Adrenal gland (tissue), 12 donors: Measurements from ENCODE around the gene AGFG1. TPM values are rescaled to one million over a fixed set of nuclear protein-coding genes. Genes with fewer than 3 reads are reported as not detected.

Experiments
- DNase-seq, 7 donors: peaks; one replicate each; pipeline ENCODE4 v3.0.0-alpha.2; 2019 to 2020
- H3K27ac ChIP-seq, 5 donors: fragments of 200-600 bp; sonication (generic) in 4 of 5; 1 replicate in 3 of 5; 2 replicates in 2 of 5; pipeline versions ENCODE4 v1.5.1 to v1.8.0; 2016 to 2020; ENCODE audit warnings: mild to moderate bottlenecking in 1 of 5
- H3K27me3 ChIP-seq: fragments of 200-600 bp; 2 replicates; pipeline ENCODE4 v1.8.0; 2021
- H3K36me3 ChIP-seq, 2 donors: fragments of 200-600 bp; replicated peaks in 1 of 2; 1 replicate in 1 of 2; 2 replicates in 1 of 2; pipeline versions ENCODE4 v1.5.1 to v1.8.0; 2018 to 2022
- H3K4me1 ChIP-seq, 2 donors: fragments of 200-600 bp; replicated peaks in 1 of 2; 1 replicate in 1 of 2; 2 replicates in 1 of 2; pipeline versions ENCODE4 v1.5.1 to v1.8.0; 2018 to 2021
- H3K4me3 ChIP-seq, 4 donors: fragments of 200-600 bp; sonication (generic) in 3 of 4; one replicate each; pipeline ENCODE4 v1.5.1; 2016 to 2018
- H3K9me3 ChIP-seq, 3 donors: fragments of 200-600 bp; sonication (generic) in 1 of 3; replicated peaks in 1 of 3; 1 replicate in 2 of 3; 2 replicates in 1 of 3; pipeline versions ENCODE4 v1.5.1 to v1.8.0; 2016 to 2021
- POLR2A ChIP-seq, 2 donors: fragments of 450-650 bp; IDR thresholded peaks; one replicate each; pipeline ENCODE4 v1.6.1; 2017; ENCODE audit warnings: antibody characterized with exemption in 2 of 2, mild to moderate bottlenecking in 2 of 2, moderate library complexity in 1 of 2
- WGBS, 4 donors: extraction: QIAGEN DNeasy Blood & Tissue Kit in 2 of 4; methylation state at CpG; one replicate each; pipeline versions ENCODE4 v1.1.5 to v1.1.7; 2013 to 2017; 5-methylcytosine and 5-hydroxymethylcytosine counted together
- intact Hi-C, 2 donors: fragments of 100-400 bp; cut with DNase I; formaldehyde crosslinking; loops; one replicate each; pipeline versions ENCODE4 v1.14.1 to v1.15.0; 2022 to 2023
- polyA plus RNA-seq, 3 donors: library from polyadenylated mRNA; stranded (reverse); fragments of 200-250 nt in 2 of 3; fragments of 350-450 nt in 1 of 3; fragmentation: Illumina TruSeq in 1 of 3; extraction: RNeasy Lipid Tissue Mini Kit (QIAGEN cat#74804) in 1 of 3; gene quantifications; one replicate each; pipeline ENCODE4 v1.2.3, GENCODE V29; 2013 to 2014
- total RNA-seq, 9 donors: library from RNA; depleted of rRNA in 4 of 9; stranded (reverse); fragments of >200 nt in 4 of 9; fragments of 120-200 nt in 1 of 9; fragmentation: NEBNext Ultra II Directional in 1 of 9; extraction: Animal tissue kit (Norgen Biotek cat#: 25700) in 1 of 9; gene quantifications; one replicate each; pipeline versions ENCODE4 v1.1.0 to v1.2.4, GENCODE V29; 2013 to 2023
- TF ChIP-seq, protein P1 (sequence below), 6 experiments: fragments of 450-650 bp in 4 of 6; fragments of 200-600 bp in 2 of 6; sonication (generic) in 1 of 6; IDR thresholded peaks; 1 replicate in 5 of 6; 2 replicates in 1 of 6; pipeline versions ENCODE4 v1.5.1 to v1.8.0; 2016 to 2021; ENCODE audit warnings: antibody characterized with exemption in 6 of 6, mild to moderate bottlenecking in 2 of 6, moderate library complexity in 1 of 6
- donor health status: healthy with polysubstance abuse.
- donor health status: Bipolar disorder and iron deficiency.
- donor health status: DM: yes; HTN: yes; CAD: no.
- donor health status: DM: no; HTN: no; CAD: no.
- donor health status: DM: no; HTN: no; CAD: no.
- donor health status: DM: yes; HTN: yes; CAD: no.

Gene AGFG1
- total and polyA plus RNA-seq, 12 donors = 13.5 to 117 (median 64.7) TPM

- Histone ChIP-seq H3K27me3 (no peaks in the 10 kb centered on the region), H3K4me3 (no peak overlapping the region), H3K36me3 (no peaks in the 10 kb centered on the region), H3K9me3 (no peaks in the 10 kb centered on the region), H3K4me1 (peaks cover 3 to 5% of the 10 kb centered on the region in 2 donors), H3K27ac (no peak overlapping the region)
- DNase-seq = no peak
- 32 to 59% (median 53%) methylated on average over 2 of the region's 2 CpGs for WGBS, 4 donors
- intact Hi-C loops = no loop called here
- TF ChIP-seq, protein P1, sequence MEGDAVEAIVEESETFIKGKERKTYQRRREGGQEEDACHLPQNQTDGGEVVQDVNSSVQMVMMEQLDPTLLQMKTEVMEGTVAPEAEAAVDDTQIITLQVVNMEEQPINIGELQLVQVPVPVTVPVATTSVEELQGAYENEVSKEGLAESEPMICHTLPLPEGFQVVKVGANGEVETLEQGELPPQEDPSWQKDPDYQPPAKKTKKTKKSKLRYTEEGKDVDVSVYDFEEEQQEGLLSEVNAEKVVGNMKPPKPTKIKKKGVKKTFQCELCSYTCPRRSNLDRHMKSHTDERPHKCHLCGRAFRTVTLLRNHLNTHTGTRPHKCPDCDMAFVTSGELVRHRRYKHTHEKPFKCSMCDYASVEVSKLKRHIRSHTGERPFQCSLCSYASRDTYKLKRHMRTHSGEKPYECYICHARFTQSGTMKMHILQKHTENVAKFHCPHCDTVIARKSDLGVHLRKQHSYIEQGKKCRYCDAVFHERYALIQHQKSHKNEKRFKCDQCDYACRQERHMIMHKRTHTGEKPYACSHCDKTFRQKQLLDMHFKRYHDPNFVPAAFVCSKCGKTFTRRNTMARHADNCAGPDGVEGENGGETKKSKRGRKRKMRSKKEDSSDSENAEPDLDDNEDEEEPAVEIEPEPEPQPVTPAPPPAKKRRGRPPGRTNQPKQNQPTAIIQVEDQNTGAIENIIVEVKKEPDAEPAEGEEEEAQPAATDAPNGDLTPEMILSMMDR (IDR thresholded peaks at IDR 0.05) = no peak
- TF ChIP-seq POLR2A (IDR thresholded peaks at IDR 0.05) = no peak
Measured at GRCh38 chr2:227455200-227455599, 16.8 kb upstream of the AGFG1 start.

DNA sequence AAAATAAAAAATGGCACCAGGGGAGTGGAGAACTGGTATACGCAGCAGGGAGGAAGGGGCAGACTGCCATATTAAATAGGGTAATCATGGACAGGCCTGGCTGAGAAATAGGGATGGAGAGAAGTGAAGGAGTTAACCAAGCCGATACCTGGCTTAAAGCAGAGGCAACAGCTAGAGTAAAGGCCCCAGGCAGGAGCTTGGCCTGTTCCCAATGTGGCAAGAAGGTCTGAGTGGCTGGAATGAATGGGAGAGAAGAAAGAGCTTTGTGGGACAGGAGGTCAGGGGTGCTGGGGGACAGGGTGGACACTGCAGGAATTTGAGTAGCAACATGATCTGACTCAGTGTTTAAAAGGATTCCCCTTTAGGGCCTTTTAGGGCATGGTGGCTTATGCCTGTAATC lies 15.9 kb upstream of the AGFG1 start:
- Histone ChIP-seq H3K4me1 (peaks cover 8 to 13% of the 10 kb centered on the region in 2 donors), H3K27ac (no peak overlapping the region), H3K4me3 (no peak overlapping the region), H3K36me3 (no peaks in the 10 kb centered on the region), H3K9me3 (no peaks in the 10 kb centered on the region), H3K27me3 (no peaks in the 10 kb centered on the region)
- intact Hi-C loops = no loop called here
- WGBS, 4 donors = 93 to 96% (median 95%) methylated on average over 2 of the region's 2 CpGs
- no peak for DNase-seq
- no peak for TF ChIP-seq POLR2A (IDR thresholded peaks at IDR 0.05)
- TF ChIP-seq, protein P1 (IDR thresholded peaks at IDR 0.05) = no peak

- WGBS, 4 donors = 80 to 83% (median 81%) methylated on average over 4 of the region's 4 CpGs
- no peak overlapping the region for H3K27ac ChIP-seq
- no peak for DNase-seq
- no peaks in the 10 kb centered on the region for H3K27me3 ChIP-seq
- intact Hi-C loops = no loop called here
- H3K9me3 ChIP-seq = no peaks in the 10 kb centered on the region
- TF ChIP-seq, protein P1 (IDR thresholded peaks at IDR 0.05) = no peak
- no peak for TF ChIP-seq POLR2A (IDR thresholded peaks at IDR 0.05)
- H3K36me3 ChIP-seq = no peaks in the 10 kb centered on the region
- H3K4me3 ChIP-seq = no peak overlapping the region
- peaks cover 8 to 13% of the 10 kb centered on the region in 2 donors for H3K4me1 ChIP-seq
Measured at GRCh38 chr2:227456772-227457171, 15.2 kb upstream of the AGFG1 start.

GRCh38 chr2:227460070-227460485 lies 11.9 kb upstream of the AGFG1 start:
- Histone ChIP-seq H3K36me3 (no peaks in the 10 kb centered on the region), H3K4me3 (no peak overlapping the region), H3K27ac (no peak overlapping the region), H3K9me3 (no peaks in the 10 kb centered on the region), H3K27me3 (no peaks in the 10 kb centered on the region), H3K4me1 (peaks cover 8 to 20% of the 10 kb centered on the region in 2 donors)
- TF ChIP-seq, protein P1 (IDR thresholded peaks at IDR 0.05) = no peak
- TF ChIP-seq POLR2A (IDR thresholded peaks at IDR 0.05) = no peak
- WGBS, 4 donors = 13 to 23% (median 15%) methylated on average over 8 of the region's 8 CpGs
- peak; percentile 52 to 81 (median 65) for DNase-seq
- intact Hi-C loops = no loop called here
